Activated T-helper 2 cell treated with anti-CD3 and anti-CD28 coated beads, Interferon-gamma antibody, Interleukin-2, Interleukin-4, amounts not matched to agents 10 μg/mL and 5 μg/mL and 100 μg/mL, durations not matched to agents 14 hours and 24 hours and 36 hours (primary cell): ENCODE measurements around the gene GRSF1. TPM values are rescaled to one million over a fixed set of nuclear protein-coding genes. Genes with fewer than 3 reads are reported as not detected.

ENCODE experiments used
- DNase-seq: peaks from one replicate; pipeline ENCODE4 v3.0.0; 2021; ENCODE audit warnings: low spot score
- H3K27ac Mint-ChIP-seq: one replicate; pipeline ENCODE4 v1.8.0; 2021; ENCODE audit warnings: mixed read lengths
- H3K27me3 Mint-ChIP-seq: one replicate; pipeline ENCODE4 v1.8.0; 2021; ENCODE audit warnings: low read depth, mixed read lengths
- H3K36me3 Mint-ChIP-seq: one replicate; pipeline ENCODE4 v1.8.0; 2021; ENCODE audit warnings: low read depth, mixed read lengths
- H3K4me1 Mint-ChIP-seq: one replicate; pipeline ENCODE4 v1.8.0; 2021; ENCODE audit warnings: low read depth, mixed read lengths
- H3K4me3 Mint-ChIP-seq: one replicate; pipeline ENCODE4 v1.8.0; 2021; ENCODE audit warnings: low read depth, mild to moderate bottlenecking, moderate library complexity, mixed read lengths
- H3K9me3 Mint-ChIP-seq: one replicate; pipeline ENCODE4 v1.8.0; 2021; ENCODE audit warnings: mixed read lengths
- intact Hi-C: fragments of 100-400 bp; cut with micrococcal nuclease; formaldehyde crosslinking; loops from one replicate; pipeline ENCODE4 v1.15.1; 2023
- total RNA-seq: library from RNA; stranded (reverse); gene quantifications from 2 replicates; pipeline ENCODE4 v1.2.3, GENCODE V29; 2022

Gene GRSF1, protein sequence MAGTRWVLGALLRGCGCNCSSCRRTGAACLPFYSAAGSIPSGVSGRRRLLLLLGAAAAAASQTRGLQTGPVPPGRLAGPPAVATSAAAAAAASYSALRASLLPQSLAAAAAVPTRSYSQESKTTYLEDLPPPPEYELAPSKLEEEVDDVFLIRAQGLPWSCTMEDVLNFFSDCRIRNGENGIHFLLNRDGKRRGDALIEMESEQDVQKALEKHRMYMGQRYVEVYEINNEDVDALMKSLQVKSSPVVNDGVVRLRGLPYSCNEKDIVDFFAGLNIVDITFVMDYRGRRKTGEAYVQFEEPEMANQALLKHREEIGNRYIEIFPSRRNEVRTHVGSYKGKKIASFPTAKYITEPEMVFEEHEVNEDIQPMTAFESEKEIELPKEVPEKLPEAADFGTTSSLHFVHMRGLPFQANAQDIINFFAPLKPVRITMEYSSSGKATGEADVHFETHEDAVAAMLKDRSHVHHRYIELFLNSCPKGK
- 120 and 121 TPM in 2 replicates for total RNA-seq

DNA sequence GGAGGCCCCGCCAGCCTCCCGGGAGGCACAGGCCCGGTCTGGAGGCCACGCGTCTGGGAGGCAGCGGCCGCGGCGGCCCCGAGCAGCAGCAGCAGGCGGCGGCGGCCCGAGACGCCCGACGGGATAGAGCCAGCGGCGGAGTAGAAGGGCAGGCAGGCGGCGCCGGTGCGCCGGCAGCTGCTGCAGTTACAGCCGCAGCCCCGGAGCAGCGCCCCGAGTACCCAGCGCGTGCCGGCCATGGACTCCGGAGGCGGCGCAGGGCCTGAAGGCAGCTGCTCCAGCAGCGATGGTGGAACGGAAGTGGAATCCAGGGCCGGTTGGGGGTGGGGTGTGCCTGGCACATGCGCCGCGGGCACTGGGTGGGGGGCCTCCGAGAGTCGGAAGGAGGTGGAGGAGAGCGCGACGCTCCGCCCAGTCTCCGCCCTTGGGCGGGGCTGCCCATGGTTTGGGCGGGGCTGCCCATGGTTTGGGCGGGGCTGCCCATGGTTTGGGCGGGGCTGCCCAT lies at the start of gene GRSF1:
Gene GRSF1, minus strand, starts transcription at position 302 of the 505 bp plus-strand sequence. Its CDS starts 63 bp downstream, at position 239.
- peaks cover 45% of the 10 kb centered on the region for H3K4me1 Mint-ChIP-seq

GRCh38 chr4:70885174-70885573 lies 45.5 kb upstream of the GRSF1 start:
- intact Hi-C loops = no loop called here

More for the DNA sequence above, at the start of gene GRSF1:
- H3K4me3 Mint-ChIP-seq = peak within 1 kb of the TSS; percentile 92
- H3K9me3 Mint-ChIP-seq = no peaks in the 10 kb centered on the region
- DNase-seq = peak; percentile 91
- no peaks in the 10 kb centered on the region for H3K27me3 Mint-ChIP-seq
- intact Hi-C loops = loop anchor here (1.0 to 5.0 kb wide), 6 partner anchors 38 to 154 kb away; partner anchors contain the start of genes DCK, MOB1B and UTP3
- peaks cover 26% of the 10 kb centered on the region for H3K36me3 Mint-ChIP-seq
- H3K27ac Mint-ChIP-seq = peak within 1 kb of the TSS; percentile 96

DNA sequence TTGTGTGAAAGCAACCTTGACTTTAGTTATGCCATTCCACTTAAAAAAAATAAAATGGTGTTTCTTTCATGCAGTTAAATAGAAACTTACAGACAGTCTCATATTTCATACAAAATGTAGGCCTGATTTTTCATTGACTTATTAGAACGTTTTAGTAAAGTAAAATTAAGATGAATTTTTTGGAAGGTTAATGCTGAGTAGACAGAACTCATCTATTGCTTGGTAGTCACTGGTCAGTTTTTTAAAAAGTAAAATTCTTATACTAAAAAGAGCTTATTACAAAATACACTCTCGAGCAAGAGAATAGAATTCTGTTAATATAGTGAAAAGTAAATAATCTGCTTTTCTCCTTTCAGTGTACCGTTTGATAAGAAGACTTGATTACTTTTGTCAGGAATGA lies 41.0 kb upstream of the GRSF1 start:
- Mint-ChIP-seq H3K4me3 (no peak overlapping the region), H3K36me3 (no peaks in the 10 kb centered on the region), H3K27me3 (peaks cover 8% of the 10 kb centered on the region), H3K4me1 (no peaks in the 10 kb centered on the region), H3K9me3 (no peaks in the 10 kb centered on the region), H3K27ac (no peak overlapping the region)
- no peak for DNase-seq
- intact Hi-C loops = no loop called here

More at GRCh38 chr4:70885174-70885573, 45.5 kb upstream of the GRSF1 start:
- Mint-ChIP-seq H3K27ac (no peak overlapping the region), H3K4me3 (no peak overlapping the region), H3K36me3 (no peaks in the 10 kb centered on the region), H3K9me3 (no peaks in the 10 kb centered on the region), H3K27me3 (peaks cover 11% of the 10 kb centered on the region), H3K4me1 (no peaks in the 10 kb centered on the region)
- DNase-seq = no peak

DNA sequence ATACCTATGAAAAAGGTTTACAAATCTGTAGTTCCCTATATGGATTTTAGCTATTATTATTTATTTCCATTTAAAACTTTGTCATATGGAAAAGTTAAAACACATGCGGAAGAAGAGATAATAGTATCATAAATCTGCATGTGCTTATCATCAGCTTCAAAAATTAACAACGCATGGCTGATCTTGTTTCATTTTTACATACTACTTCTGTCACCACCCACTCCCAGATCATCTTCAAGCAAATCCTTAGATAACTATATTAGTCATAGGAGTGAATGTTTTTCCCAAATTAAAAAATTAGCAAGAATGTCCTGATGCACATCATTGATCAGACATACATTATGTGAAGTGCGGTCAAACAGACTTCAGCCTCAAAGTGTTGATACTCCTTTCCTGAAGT lies 37.9 kb upstream of the GRSF1 start:
- no peaks in the 10 kb centered on the region for H3K9me3 Mint-ChIP-seq

DNA sequence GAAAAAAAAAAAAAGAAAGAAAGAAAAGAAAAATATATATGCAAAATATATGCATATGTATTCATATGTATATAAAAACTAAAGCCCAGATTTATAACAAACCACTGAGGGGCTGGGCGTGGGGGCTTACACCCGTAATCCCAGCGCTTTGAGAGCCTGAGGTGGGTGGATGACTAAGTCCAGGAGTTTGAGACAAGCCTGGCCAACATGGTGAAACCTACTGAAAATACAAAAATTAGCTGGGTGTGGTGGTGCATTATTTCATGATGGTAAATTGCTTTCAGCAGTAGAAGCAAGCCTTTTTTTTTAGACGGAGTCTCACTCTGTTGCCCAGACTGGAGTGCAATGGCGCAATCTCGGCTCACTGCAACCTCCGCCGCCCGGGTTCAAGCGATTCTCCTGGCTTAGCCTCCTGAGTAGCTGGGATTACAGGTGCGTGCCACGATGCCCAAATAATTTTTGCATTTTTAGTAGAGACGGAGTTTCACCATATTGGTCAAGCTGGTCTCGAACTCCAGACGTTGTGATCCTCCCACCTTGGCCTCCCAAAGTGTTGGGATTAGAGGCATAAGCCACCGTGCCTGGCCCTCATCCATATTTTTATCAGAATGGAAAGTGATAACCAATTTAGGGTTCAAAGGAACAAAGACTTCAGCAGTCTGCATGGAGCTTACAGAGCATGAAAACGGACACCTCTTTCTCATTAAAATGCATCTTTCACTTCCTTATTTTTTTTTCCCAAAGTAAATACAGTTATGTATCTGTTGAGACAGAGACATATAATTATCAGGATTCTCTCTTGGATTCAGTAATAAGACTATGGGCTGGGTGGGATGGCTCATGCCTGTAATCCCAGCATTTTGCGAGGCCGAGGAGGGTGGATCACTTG lies 34.8 kb upstream of the GRSF1 start:
- H3K4me3 Mint-ChIP-seq = no peak overlapping the region
- no peaks in the 10 kb centered on the region for H3K4me1 Mint-ChIP-seq
- intact Hi-C loops = no loop called here
- DNase-seq = no peak
- H3K36me3 Mint-ChIP-seq = no peaks in the 10 kb centered on the region
- H3K27me3 Mint-ChIP-seq = no peaks in the 10 kb centered on the region
- no peaks in the 10 kb centered on the region for H3K9me3 Mint-ChIP-seq
- no peak overlapping the region for H3K27ac Mint-ChIP-seq

More for the DNA sequence above, 37.9 kb upstream of the GRSF1 start:
- Mint-ChIP-seq H3K36me3 (no peaks in the 10 kb centered on the region), H3K27ac (no peak overlapping the region), H3K27me3 (peaks cover 5% of the 10 kb centered on the region), H3K4me3 (no peak overlapping the region), H3K4me1 (no peaks in the 10 kb centered on the region)
- no peak for DNase-seq
- intact Hi-C loops = no loop called here

DNA sequence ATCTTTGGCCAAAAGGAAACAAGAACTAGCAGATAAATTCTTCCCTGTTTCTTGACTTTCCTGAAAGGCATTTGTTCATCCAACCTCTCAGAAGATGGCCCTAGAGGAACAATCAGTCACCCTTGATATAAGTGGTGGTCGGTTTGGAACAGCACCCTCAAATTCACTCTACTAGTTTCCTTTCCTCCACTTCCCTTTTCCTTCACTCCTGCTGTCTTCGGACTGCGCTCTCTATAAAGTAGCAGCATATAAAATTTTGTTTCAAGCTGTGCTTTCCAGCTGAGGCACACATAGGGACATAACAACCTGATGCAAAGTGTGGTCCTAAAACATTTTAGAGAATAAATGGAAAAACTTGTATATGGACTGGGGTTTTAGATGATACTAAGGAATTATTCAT lies 33.5 kb upstream of the GRSF1 start:
- Mint-ChIP-seq H3K36me3 (no peaks in the 10 kb centered on the region), H3K4me1 (peaks cover 2% of the 10 kb centered on the region), H3K9me3 (no peaks in the 10 kb centered on the region), H3K27ac (no peak overlapping the region), H3K27me3 (peaks cover 2% of the 10 kb centered on the region), H3K4me3 (no peak overlapping the region)
- DNase-seq = no peak
- intact Hi-C loops = no loop called here

- Mint-ChIP-seq H3K36me3 (no peaks in the 10 kb centered on the region), H3K9me3 (no peaks in the 10 kb centered on the region), H3K4me3 (no peak overlapping the region), H3K27me3 (peaks cover 2% of the 10 kb centered on the region), H3K27ac (no peak overlapping the region), H3K4me1 (peaks cover 2% of the 10 kb centered on the region)
- no peak for DNase-seq
- intact Hi-C loops = no loop called here
Measured at GRCh38 chr4:70868778-70869177, 29.1 kb upstream of the GRSF1 start.

GRCh38 chr4:70863099-70863790 lies 23.6 kb upstream of the GRSF1 start:
- intact Hi-C loops = loop anchor here (1.0 to 5.0 kb wide), 2 partner anchors 20 to 39 kb away; partner anchors contain the start of gene MOB1B
- H3K27ac Mint-ChIP-seq = peak overlapping the region; percentile 59
- no peak overlapping the region for H3K4me3 Mint-ChIP-seq
- DNase-seq = no peak
- H3K27me3 Mint-ChIP-seq = no peaks in the 10 kb centered on the region
- H3K4me1 Mint-ChIP-seq = peaks cover 10% of the 10 kb centered on the region
- no peaks in the 10 kb centered on the region for H3K9me3 Mint-ChIP-seq
- H3K36me3 Mint-ChIP-seq = no peaks in the 10 kb centered on the region

- Mint-ChIP-seq H3K9me3 (no peaks in the 10 kb centered on the region), H3K4me3 (no peak overlapping the region), H3K27me3 (no peaks in the 10 kb centered on the region), H3K27ac (no peak overlapping the region), H3K36me3 (no peaks in the 10 kb centered on the region), H3K4me1 (peaks cover 10% of the 10 kb centered on the region)
- intact Hi-C loops = no loop called here
- no peak for DNase-seq
Measured at GRCh38 chr4:70859066-70859465, 19.4 kb upstream of the GRSF1 start.

DNA sequence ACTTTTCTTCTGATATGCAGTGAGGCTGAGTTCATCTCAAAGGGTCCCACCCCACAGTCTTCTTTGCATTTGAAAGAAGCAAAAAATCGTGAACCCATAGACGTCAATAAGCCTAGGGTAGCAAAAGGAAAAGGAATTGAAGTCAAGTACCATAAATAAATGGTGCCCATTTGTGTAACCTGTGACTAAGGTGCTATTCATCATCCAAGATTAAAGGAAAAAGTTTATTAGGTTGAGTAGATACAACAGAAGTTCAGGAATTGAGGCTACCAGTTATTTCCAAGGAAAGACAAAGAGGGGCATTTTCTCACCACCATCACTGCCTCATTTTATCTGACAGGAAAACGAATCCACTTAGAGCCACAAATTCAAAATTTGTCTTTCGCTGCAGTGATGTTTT lies 18.8 kb upstream of the GRSF1 start:
- Mint-ChIP-seq H3K27me3 (no peaks in the 10 kb centered on the region), H3K27ac (no peak overlapping the region), H3K4me1 (peaks cover 8% of the 10 kb centered on the region), H3K4me3 (no peak overlapping the region), H3K9me3 (no peaks in the 10 kb centered on the region), H3K36me3 (no peaks in the 10 kb centered on the region)
- no peak for DNase-seq
- intact Hi-C loops = no loop called here

GRCh38 chr4:70855464-70855863 lies 15.8 kb upstream of the GRSF1 start:
- peaks cover 1% of the 10 kb centered on the region for H3K4me1 Mint-ChIP-seq
- H3K27ac Mint-ChIP-seq = no peak overlapping the region
- DNase-seq = no peak
- intact Hi-C loops = no loop called here
- no peak overlapping the region for H3K4me3 Mint-ChIP-seq
- H3K36me3 Mint-ChIP-seq = no peaks in the 10 kb centered on the region
- no peaks in the 10 kb centered on the region for H3K27me3 Mint-ChIP-seq
- H3K9me3 Mint-ChIP-seq = no peaks in the 10 kb centered on the region

DNA sequence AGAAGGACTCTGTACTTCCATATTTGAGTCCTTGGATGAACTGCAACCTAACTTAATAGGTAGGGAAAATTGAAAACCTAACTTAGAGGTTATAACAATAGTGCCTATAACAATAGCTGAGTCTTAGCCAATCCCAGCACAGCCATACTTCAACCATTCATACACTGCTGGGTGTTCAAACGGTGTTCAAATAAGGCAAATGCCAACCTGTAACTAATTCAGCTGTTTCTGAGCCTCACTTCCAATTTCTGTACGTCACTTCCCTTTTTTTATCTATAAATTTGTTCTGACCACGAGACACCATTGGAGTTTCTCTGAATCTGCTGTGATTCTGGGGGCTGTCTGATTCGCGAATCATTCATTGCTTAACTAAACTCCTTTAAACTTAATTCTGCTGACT lies 9.6 kb upstream of the GRSF1 start:
- intact Hi-C loops = no loop called here
- Mint-ChIP-seq H3K36me3 (no peaks in the 10 kb centered on the region), H3K4me1 (peaks cover 3% of the 10 kb centered on the region), H3K27me3 (no peaks in the 10 kb centered on the region), H3K9me3 (no peaks in the 10 kb centered on the region), H3K27ac (no peak overlapping the region), H3K4me3 (no peak overlapping the region)
- DNase-seq = no peak
